IPS DF 6.9 (cell line): Measurements from ENCODE around the gene C4BPB.

Experiments
- DNase-seq: peaks from one replicate; pipeline ENCODE4 v3.0.0-alpha.2; 2013; ENCODE audit warnings: low read depth, low spot score
- H3K27ac ChIP-seq: one replicate; pipeline ENCODE4 v1.5.1; 2013; ENCODE audit warnings: low read length, control low read depth
- H3K27me3 ChIP-seq: 2 replicates; pipeline ENCODE4 v1.6.1; 2013; ENCODE audit warnings: mild to moderate bottlenecking, low read length; ENCODE audit not compliant: control insufficient read depth, insufficient read depth
- H3K36me3 ChIP-seq: 2 replicates; pipeline ENCODE4 v1.6.1; 2013; ENCODE audit warnings: low read length; ENCODE audit not compliant: control insufficient read depth, insufficient read depth
- H3K4me1 ChIP-seq: 2 replicates; pipeline ENCODE4 v1.6.1; 2013; ENCODE audit warnings: low read length; ENCODE audit not compliant: control insufficient read depth, insufficient read depth
- H3K4me3 ChIP-seq: 2 replicates; pipeline ENCODE4 v1.5.1; 2013; ENCODE audit warnings: mild to moderate bottlenecking, low read length
- H3K9me3 ChIP-seq: 2 replicates; pipeline ENCODE4 v1.6.1; 2013; ENCODE audit warnings: low read length, inconsistent platforms; ENCODE audit not compliant: control insufficient read depth, insufficient read depth
- WGBS: extraction: QIAGEN DNeasy Blood & Tissue Kit; methylation state at CpG from one replicate; pipeline ENCODE4 v1.1.7; 2013; ENCODE audit warnings: mixed read lengths, missing lambda C conversion rate; ENCODE audit not compliant: insufficient read length, insufficient coverage; 5-methylcytosine and 5-hydroxymethylcytosine counted together

The C4BPB gene

DNA sequence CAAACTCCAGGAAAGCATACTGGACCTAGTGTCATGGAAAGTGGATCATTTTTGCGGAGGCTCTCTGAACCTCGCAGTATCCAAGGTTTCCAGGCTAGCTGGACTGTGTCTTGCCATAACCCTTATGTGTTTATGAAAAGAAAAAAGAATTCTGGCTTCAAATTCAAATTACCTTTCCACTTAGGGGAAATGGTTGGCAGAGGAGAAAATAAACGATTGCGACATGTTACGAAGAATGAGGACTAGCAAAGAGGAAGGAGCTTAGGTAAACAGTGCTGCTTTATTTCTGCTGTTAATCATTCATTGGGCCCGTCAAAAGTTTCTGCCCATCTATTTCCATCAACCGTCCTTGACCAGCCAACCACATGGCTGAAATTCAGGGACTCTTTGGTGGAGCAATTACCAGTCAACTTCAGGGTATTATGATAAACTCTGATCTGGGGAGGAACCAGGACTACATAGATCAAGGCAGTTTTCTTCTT lies 15.3 kb downstream of the C4BPB start, which contains the start of gene C4BPA:
Gene C4BPA, plus strand, starts transcription at position 342 of the 482 bp plus-strand sequence. CDS start 8,793 bp downstream, outside the sequence.
- DNase-seq = no peak
- no CpG with 5 or more reads among the region's 7 CpGs for WGBS

DNA sequence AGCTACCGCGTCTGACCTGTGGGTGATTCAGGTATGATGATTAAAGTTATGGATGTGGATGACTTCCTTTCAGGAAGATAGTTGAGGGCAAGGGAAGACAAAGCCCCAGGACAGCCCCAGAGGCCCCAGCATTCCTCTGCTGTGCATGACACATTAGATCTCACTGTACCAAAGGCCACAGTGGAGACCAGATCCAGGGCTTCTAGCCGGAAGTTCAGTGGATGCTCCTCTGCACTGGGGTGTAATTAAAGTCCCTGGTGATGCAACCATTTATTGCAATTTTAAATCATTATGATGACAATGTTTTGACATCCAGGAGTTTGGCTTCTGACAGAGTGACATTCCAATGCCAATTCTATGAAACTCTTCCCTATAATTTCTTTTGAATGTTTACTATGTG lies 20.3 kb downstream of the C4BPB start:
- no peak for DNase-seq
- Histone ChIP-seq H3K9me3 (no peaks in the 10 kb centered on the region), H3K4me3 (no peak overlapping the region), H3K36me3 (no peaks in the 10 kb centered on the region), H3K27me3 (no peaks in the 10 kb centered on the region), H3K4me1 (no peaks in the 10 kb centered on the region), H3K27ac (no peak overlapping the region)
- WGBS = no CpG with 5 or more reads among the region's 3 CpGs

More for the DNA sequence above, 15.3 kb downstream of the C4BPB start, which contains the start of gene C4BPA:
- Histone ChIP-seq H3K36me3 (no peaks in the 10 kb centered on the region), H3K9me3 (peaks cover 2% of the 10 kb centered on the region; the same call in 1 of the 2 replicates), H3K27ac (no peak within 1 kb of the TSS), H3K27me3 (no peaks in the 10 kb centered on the region), H3K4me3 (no peak within 1 kb of the TSS), H3K4me1 (no peaks in the 10 kb centered on the region)

DNA sequence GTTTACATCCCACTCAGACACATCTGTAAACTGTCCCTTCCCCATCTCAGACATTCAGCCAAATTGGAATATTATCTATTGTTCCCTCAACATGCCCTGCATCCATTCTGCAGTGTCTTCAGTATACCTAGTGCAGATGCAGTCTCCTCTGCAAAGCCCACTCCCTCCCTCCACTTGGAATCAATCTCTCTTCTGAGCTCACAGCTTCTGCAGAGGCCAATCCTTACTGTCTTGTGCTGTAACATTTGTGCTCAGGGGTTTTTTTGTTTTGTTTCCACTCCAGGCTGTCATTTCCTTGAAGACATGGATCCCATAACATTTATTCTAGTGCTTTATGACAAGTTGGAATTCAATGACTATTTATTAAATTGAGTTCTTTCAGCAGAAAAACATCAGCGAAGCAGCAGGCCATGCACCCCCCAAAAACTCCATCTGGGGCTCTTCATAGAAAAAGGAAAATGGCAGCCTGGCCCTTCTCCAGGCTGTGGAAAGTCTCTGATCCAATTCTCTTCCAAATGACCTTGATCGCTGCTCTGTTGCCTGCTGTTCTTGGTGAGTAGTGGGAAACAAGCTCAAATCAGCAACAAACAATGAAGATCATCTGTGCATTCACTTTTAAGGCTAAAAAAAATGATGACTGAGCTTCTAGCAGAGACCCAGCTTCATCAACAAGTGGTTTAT lies 24.1 kb downstream of the C4BPB start:
- Histone ChIP-seq H3K9me3 (no peaks in the 10 kb centered on the region), H3K27ac (no peak overlapping the region), H3K4me3 (no peak overlapping the region), H3K36me3 (no peaks in the 10 kb centered on the region), H3K4me1 (no peaks in the 10 kb centered on the region), H3K27me3 (no peaks in the 10 kb centered on the region)
- no peak for DNase-seq
- WGBS = no CpG with 5 or more reads among the region's 2 CpGs

DNA sequence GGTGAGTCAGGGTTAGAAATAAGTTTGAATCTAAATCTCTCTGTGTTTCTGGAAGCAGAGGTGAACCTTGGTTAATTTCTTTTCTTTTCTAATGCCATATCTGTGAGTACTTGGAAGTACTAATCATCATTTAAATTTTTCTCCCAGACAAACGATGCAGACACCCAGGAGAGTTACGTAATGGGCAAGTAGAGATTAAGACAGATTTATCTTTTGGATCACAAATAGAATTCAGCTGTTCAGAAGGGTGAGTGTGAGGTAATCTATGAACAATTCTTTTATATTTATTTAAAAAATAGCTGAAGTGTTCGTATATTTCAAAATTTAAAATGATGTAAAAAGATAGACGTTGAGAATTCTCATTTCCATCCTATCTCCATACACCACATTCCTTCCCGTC lies 26.6 kb downstream of the C4BPB start:
- no peak for DNase-seq

DNA sequence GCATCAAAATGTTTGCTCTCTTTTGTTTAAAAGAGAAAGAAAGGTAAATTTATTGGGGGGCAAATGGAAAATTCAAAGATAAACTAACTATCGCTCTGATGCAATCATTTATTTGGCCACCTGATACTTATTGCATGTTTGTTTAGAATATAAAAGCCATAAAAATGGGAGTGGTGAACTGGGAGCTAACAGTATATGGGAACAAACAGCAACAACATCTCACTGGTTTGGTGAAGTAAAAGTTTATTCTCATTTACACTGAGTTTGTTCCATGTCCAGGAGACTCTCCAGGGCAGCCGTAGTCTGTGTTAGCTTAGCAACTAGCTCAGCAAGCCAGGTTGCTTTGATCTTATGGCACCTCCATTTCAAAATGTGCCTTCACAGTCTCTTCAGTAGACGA lies 35.7 kb downstream of the C4BPB start:
- no peak overlapping the region for H3K4me3 ChIP-seq
- H3K36me3 ChIP-seq = no peaks in the 10 kb centered on the region
- no peaks in the 10 kb centered on the region for H3K9me3 ChIP-seq
- H3K27ac ChIP-seq = no peak overlapping the region
- no CpG with 5 or more reads among the region's 3 CpGs for whole genome bisulfite sequencing
- DNase-seq = no peak
- H3K27me3 ChIP-seq = no peaks in the 10 kb centered on the region
- H3K4me1 ChIP-seq = no peaks in the 10 kb centered on the region

More for the DNA sequence above, 26.6 kb downstream of the C4BPB start:
- Histone ChIP-seq H3K36me3 (no peaks in the 10 kb centered on the region), H3K4me3 (no peak overlapping the region), H3K27me3 (no peaks in the 10 kb centered on the region), H3K4me1 (no peaks in the 10 kb centered on the region), H3K9me3 (no peaks in the 10 kb centered on the region), H3K27ac (no peak overlapping the region)
- WGBS = 100% methylated on average over 1 of the region's 5 CpGs

DNA sequence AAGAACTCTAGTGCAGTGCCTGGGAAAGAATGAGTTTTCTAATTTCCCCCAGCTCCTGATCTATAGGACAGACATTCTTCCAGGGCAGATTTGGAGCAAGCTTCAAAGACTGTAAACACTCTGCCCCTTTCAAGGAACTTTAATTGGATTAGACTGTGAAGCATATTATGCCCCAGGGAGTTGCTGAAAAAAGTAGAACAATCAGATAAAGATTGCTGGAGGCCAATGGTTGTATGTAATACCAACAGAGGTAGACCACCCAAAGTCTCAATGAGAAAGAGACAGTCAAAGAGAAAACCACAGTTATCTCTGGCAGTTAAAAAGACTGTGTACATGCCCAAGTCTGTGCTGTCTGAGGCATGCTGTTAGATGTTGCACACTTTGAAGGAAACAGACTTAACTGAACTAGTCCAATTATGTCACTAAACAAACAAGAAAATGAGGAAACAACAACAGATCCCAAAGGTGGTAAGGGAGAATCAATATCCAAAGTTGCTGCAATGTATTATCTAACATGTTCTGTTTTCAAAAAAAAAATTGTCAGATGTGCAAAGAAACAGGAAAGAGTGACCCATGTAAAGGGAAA lies 39.8 kb downstream of the C4BPB start:
- Histone ChIP-seq H3K36me3 (no peaks in the 10 kb centered on the region), H3K27ac (no peak overlapping the region), H3K4me1 (no peaks in the 10 kb centered on the region), H3K9me3 (no peaks in the 10 kb centered on the region), H3K4me3 (no peak overlapping the region), H3K27me3 (no peaks in the 10 kb centered on the region)
- DNase-seq = no peak

DNA sequence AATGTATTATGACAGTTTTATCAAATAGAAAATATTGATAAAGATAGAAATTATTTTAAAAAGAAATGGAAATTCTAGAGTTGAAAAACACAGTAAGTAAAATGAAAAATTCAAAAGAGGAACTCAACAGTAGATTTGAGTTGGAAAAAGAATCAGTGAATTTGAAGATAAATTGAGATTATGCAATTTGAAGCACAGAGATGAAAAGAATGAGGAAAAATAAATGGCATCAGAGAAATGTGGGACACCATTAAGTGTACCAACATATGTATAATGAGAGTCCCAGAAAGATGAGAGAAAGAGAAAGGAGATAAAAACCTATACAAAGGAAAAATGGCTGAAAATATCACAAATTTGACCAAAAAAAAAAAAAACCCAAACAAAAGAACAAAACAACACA lies 40.4 kb downstream of the C4BPB start:
- Histone ChIP-seq H3K9me3 (no peaks in the 10 kb centered on the region), H3K4me3 (no peak overlapping the region), H3K4me1 (no peaks in the 10 kb centered on the region), H3K36me3 (no peaks in the 10 kb centered on the region), H3K27ac (no peak overlapping the region), H3K27me3 (no peaks in the 10 kb centered on the region)
- DNase-seq = no peak

DNA sequence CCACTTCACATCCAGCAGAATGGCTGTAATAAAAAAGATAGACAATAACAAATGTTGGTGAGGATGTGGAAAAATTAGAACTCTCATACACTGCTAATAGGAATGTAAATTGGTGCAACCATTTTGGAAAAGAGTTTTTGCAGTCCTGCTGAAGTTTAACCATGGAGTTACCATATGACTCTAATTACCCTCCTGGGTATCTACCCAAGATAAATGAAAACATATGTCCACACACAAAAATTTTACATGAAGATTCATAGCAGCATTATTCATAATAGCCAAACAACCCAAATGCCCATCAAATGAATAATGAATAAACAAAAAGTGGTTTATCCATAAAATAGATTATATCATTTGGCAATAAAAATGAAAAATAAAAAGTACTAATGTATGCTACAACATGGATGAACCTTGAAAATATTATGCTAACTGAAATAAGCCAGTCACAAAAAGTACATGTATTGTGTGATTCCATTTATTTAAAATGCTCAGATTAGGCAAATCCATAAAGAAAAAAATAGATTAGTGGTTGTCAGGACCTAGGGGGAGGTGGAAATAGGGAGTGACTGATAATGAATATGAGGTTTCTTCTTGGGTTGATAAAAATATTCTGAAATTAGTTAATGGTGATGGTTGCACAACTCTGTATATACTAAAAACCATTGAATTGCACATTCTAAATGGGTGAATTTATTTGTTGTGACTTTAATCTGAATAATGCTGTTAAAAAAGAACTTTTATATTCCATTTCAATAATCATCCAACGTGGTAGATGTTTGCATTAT lies 41.8 kb downstream of the C4BPB start:
- H3K4me1 ChIP-seq = no peaks in the 10 kb centered on the region
- H3K36me3 ChIP-seq = no peaks in the 10 kb centered on the region
- no peaks in the 10 kb centered on the region for H3K9me3 ChIP-seq
- H3K4me3 ChIP-seq = no peak overlapping the region
- DNase-seq = no peak
- no peaks in the 10 kb centered on the region for H3K27me3 ChIP-seq
- no CpG with 5 or more reads among the region's 1 CpG for WGBS
- no peak overlapping the region for H3K27ac ChIP-seq

DNA sequence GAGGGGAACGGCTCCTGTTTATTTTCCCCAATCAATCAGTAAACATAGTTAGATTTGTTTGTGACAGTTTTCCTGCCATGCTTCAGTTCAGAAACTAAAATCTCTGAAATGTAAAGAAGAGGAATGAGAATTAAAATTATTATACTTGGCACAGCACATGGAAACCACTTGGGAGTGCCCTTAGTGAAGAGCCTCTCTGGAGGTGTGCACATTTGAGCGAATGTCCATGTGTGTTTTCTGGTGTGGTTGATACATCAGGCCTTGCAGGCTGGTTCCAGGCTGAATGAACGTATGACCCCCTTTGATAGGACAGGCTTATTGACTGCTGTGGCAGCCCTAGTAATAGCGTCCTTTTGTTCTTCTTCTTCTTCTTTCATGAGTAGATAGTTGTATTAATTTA lies 42.5 kb downstream of the C4BPB start:
- no peak for DNase-seq
- Histone ChIP-seq H3K4me3 (no peak overlapping the region), H3K27me3 (no peaks in the 10 kb centered on the region), H3K36me3 (no peaks in the 10 kb centered on the region), H3K27ac (no peak overlapping the region), H3K4me1 (no peaks in the 10 kb centered on the region), H3K9me3 (no peaks in the 10 kb centered on the region)
- WGBS = no CpG with 5 or more reads among the region's 4 CpGs

DNA sequence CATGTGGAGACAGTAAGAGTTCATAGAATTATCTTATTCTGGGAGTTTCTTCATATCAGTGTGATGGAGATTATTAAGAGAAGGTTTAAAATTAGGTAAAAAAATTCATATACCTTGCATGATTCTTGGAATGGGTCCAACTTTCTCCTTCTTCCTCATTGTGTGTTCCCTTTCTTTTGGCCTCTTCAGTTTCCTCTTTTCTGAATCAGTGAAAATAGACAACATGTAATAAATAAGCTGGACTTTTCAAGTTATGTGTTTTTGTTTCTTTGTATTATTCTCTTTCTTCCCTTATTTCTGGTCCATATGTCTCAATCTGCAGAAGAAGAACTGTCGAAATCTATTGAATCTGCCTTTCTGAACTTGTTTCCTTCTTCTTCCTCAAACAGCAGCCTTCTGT lies 45.9 kb downstream of the C4BPB start:
- no CpG with 5 or more reads among the region's 1 CpG for WGBS
- H3K27me3 ChIP-seq = no peaks in the 10 kb centered on the region
- no peak for DNase-seq
- H3K27ac ChIP-seq = no peak overlapping the region
- no peak overlapping the region for H3K4me3 ChIP-seq
- H3K36me3 ChIP-seq = no peaks in the 10 kb centered on the region
- no peaks in the 10 kb centered on the region for H3K9me3 ChIP-seq
- no peaks in the 10 kb centered on the region for H3K4me1 ChIP-seq
